HG02885 (cell line): ENCODE measurements around the gene SLC22A4.
A peak's percentile ranks its signal among the peaks of the same experiment; 100 is the strongest.

Experiments used
- ATAC-seq: cut with Tn5 transposase; IDR thresholded peaks from one replicate; pipeline ENCODE4 v1.9.1; 2021; ENCODE audit warnings: mild to moderate bottlenecking; ENCODE audit not compliant: unreplicated experiment, poor library complexity

Gene SLC22A4

DNA sequence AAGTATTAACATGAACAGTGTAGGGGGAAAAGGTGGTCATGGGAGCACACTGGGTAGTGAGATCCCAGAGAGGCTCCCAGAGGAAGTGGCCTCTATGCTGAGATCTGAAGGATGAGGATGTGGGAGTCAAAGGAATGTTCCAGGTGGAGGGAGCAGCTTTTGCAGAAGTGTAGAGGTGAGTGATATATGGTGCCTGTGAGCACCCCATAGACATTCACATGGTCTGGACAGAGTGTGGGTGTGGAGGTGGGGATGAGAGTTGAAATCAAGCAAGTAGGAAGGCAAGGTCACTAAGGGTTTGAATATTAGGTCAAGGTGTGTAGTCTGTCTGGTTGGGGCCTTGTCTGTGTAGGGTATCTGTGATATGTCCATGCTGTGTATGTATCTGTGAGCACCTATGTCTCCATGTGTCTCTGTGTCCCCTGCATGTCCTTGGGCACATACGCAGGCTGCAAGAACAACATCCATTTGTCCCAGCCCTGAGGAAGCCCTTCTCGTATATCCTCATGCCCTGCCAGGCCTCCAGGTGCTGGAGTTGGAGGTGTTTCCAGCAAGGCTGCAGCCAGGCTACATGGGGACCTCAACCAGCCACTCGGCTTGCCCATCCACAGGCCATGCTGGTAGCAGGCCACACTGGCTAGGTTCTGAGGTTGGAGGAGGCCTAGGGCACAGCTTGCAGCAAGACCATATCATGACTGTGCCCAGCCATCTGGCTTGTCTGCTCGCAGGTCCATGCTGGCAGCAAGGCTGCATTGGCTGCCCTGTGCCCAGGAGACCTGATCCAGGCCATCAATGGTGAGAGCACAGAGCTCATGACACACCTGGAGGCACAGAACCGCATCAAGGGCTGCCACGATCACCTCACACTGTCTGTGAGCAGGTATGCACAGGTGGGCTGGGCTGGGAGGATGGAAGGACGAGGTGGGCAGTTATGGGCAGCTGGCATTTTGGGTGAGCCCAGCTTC, 32.0 kb upstream of the SLC22A4 start:
- ATAC-seq = no peak

DNA sequence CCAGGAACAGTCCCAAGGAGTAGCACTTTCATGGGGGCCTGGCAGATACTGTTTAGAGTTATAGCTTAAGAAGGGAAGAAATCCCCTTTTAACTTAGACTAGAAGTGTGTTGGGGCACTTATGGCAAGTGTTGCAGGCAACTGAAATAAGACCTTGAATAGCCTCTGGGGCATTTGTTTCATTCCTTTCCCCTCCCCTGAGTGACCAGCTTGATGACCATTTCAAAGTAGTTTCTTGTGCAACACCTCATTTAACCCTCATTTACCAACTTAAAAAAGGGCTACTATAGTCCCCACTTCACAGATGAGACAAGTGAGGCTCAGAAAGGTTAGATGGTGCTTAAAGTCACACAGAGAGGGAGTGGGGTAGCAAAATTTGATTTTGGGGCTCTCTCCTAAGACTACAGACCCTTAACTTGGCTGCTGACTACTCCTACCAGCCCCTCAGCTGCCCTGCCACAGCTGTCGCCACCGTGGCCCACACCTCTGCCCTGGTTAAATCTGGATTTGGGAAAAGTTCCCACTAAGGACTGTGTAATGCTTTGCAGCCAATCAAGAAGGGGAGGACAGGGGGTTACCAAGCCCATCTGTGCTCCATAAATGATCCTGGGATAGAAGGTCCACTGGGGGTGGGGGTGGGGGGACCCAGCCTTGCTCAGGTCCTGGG, 31.2 kb upstream of the SLC22A4 start:
- no peak for ATAC-seq

DNA sequence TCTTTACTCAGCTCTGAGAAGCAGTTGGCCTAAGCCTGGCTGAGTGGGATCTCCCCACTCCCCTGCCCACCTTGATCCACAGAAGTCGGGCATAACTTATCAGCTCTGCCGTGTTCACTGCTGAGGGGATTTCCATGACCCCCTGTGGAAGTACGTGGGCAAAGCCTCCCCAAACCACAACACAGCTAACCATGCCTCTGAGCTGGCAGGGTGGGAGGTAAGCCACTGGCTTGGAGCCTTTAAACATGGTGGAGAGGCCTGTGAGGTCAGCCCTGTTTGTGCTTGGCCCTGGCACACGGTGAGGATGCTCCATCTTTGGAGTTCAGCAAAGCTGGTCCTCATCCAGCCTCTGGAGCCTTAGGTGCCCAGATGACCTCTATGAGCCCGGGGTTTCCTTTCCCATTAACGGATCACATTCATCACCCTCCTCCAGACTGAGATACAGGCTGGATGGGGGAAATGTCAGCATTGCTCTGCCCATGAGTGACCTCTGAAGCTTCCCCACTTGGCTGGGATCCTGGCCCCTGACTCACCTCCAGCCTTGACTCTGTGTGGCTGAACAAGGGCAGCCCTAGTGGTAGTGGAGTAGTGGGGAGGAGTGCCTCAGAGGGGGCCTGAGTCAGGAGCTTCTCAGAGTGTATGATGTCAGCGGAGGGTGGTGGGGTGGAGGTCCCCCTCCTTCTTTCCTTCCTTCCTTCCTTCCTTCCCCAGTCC, 30.5 kb upstream of the SLC22A4 start:
- no peak for ATAC-seq

DNA sequence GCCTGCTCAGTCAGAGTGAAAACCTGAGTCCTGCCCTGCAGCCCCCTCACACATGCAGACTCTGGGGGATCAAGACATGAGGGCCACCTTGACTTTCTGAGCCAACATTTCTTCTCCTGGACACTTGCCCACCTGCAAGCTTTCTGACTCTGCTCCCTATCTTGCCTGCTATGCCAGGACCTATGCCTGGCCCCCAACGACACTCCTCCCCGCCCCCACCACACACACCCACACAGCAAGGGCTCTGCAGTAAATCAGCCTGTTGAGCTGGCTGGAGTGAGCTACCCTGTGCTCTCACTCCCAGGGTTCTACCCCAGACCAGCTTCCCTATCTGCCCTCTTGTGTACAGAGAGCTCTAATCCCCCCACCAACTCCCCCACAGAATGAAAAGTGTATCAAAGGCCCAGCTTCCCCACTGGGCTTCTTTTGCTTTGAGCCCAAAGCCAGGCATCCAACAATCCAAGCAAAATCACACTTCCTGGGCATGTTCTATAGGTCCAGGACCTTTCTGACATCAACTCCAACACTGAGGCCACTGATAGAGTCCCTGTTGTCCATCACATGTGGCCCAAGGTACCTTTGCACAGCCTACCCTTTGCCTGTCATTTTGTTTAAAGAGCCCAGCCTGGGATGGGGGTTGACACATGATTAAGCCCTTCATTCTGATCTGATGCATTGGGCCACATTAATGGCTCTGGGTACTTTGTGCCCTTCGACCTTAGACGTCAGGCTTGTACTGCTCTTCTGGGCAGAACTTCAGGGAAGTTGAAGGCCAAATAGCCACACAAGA, 29.5 kb upstream of the SLC22A4 start:
- ATAC-seq = no peak

DNA sequence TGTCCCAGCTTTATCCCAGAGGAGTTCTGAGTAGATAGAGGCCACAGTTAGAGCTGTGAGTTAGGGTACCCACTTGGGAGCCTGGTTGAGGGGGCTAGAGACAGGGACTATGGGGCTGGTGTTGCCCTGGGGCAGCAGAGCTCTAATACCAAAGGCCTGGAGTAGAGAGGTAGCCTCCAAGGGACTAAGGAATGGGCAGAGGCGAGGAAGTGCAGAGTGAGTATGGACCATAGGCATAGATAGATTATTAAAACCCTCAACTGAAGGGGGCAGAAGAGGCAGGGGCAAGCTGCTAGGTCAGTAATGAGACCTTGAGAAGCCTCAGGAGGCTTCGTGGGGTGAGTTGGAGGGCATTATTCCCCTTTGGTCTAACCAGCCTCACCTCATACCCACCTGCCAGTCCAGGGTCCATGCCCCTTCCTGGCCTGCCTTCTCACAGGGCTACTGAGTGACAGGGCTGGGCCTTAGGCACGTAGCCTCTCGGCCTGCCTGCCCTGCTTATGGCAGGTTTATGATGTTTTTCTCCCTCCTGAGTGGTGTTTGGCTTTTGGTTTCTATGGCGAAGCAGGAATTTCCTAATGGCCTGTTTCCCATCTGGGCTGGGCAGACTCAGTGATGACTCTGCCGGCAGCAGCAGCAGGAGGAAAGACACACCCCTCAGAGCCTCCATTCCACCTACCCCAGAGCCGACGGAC, 28.7 kb upstream of the SLC22A4 start:
- no peak for ATAC-seq

DNA sequence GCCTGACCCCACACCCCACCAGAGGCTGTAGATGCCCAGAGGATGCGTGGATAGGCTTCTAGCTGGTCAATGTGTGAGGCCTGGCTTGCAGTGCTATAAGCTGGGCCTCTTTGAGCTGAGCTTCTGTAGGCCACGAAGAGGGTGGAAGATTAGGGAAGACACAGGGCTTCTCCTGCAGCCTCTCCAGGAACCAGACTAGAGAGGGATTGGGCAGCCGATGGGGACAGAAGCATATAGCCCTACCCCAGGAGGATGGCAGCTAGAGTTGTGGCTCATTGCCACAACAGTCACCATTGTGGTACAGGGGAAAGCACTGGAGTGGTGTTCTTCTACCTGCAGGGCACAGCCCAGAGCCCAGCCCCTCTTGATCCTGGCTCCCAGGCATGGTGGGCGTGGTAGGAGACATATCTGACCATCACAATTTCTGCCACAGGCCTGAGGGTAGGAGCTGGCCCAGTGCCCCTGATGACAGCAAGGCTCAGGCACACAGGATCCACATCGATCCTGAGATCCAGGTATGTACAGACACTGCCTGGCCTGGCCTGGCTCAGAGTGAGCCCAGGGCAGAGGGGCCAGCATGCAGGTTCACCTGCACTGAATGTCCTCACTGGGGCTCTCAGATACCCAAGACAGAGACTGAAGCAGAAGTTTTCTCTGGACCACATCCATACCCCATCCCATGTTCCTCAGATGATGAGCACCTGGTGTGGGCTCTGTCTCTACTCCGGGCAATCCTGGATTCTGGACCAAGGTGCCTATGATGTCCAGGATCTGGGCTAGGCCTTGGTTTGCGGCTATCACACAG, 28.0 kb upstream of the SLC22A4 start:
- ATAC-seq = no peak

DNA sequence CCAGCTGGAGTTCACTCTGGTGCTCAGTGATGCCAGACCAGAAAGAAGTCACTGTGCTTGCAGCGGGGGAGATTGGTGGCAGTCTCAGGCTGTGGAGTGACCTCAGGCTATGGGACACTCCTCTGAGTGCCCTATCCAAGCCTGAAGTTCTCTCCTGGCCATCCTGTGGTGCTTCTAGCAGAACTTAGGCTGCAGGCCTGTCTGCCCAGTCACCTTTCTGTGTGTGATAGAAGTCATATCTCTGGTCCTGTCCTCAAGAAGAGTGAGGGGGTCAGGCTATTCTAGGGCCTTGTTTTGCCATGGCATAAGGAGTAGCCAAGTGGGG, 27.4 kb upstream of the SLC22A4 start:
- ATAC-seq = no peak

DNA sequence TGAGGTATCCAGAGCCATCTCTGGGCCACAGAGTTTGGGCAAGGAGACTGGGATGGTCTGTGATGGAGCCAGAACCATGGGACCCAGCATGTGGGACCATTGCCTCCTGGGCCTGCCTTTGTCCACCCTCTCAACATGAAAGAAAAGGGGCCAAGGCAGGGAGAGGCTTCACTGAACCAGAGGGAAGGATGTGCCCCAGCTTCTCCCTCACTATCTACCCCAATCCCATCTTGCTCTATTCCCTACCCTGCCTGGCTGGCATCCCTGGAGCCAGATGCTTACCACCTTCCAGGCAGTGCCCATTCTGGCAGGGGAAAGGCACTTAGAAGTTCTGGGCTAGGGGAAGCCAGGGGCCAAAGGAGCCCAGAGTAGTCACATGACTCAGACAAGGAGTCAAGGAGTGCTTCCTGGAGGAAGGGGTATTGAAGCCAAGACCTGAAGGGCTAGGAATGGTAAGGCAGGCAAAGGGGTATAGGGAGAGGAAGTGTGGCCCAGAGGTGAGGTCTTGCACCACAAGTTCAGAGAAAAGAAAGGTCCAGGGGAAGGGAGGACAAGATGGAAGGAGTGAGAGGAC, 26.9 kb upstream of the SLC22A4 start:
- ATAC-seq = no peak

DNA sequence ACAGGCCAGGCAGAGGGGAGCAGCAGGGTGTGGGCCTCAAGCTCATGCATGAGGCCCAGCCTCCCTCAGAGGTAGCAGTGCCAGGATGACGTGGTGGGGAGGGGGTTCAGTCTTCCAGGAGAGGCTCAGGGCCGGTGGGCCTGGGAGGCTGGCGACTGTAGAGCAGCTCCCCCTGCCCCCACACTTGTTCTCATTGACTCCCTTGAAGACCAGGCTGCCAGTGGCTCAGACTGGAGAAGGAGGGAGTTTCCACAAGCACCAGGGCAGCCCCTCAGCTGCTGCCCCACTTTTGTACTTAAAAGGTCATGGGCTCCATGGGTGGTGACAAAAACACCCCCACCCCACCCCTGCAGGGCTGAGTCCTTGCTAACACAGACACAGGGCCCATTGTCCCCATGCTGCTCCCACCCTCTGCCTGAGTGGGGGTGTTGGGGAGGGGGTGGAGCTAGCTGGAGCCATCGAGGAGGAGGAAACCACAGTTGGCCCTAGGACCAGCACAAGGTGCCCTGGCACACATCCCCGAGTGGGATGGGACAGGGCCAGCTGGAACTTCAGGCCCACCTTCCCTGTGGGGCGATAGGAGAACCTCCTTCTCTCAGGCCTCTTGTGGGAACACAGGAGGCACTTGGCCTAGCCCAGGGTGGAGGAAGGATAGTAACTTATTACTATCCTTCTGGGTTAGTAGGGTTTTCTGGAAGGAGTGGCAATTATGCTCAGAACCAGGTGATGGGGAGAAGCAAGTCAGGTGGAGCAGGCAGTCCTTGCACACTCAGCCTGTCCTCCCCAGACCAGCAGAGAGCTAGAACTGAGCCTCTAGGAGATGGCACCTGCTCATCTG, 26.0 kb upstream of the SLC22A4 start:
- peak; percentile 6 for ATAC-seq

DNA sequence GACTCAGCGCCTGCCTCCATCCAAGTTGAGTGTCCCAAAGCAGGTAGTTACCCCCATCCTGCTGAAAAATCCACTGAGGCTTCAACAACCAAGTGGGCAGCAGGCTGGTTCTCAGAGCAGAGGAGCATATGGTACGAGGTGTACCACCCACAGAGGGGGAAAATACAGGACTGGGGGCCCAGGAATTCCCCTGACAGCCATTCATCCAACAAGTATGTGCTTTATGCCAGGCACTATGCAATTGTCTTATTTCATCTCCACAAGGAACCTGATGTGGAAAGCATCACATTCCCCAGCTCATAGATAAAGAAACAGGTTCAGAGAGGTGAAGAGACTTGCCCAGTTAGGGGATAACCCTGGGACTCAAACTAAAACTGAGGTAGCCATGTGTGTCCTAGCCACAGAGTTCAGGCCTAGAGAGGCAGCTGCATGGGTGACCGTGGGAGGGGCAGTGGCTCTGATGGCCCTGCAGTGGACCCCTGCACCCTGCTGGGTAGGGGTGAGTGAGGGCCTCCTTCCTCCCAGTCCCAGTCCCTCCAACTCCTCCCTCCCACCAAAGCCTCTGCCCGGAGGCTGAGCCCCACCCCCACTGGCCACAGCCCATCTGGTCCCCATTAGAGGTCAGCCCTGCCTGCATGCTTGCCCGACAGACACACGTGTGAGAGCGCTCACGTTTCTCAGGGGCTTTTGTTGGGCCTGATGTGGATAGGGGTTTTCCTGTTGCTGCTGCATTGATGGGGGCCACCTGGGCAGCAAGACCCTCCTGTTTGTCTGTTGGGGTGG, 25.2 kb upstream of the SLC22A4 start:
- ATAC-seq = peak; percentile 76

DNA sequence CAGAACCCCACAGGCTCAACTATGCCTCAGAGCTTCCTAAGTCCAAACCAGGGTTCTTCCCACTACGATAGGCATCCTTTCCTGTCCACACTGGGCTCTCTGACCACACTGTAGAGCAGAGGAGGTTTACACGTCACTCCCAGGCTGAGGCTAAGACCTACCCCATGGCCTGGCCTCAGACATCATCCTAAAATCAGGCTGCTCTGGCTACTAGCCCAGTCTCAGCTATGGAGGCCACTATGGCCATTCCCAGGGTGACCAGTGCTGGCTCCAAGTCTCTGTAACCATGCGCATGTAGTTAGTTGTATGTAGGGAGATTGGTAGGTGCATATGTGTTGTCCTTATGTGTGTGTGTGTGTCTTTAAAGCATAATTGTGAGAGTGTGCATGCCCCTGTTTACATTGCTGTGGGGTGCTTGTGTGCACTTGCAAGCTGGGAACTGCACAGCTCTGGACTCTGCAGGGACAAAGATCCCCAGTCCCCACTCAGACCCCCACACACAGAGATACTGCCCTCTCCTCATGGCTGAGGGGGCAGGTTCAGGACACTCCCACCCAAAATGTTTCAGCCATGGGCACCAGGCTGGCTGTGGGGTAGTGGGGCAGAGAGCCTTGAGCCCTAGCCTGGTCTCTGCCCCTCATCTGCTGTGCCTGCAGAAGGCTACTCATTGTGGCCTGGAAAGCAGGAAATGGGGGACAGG, 24.4 kb upstream of the SLC22A4 start:
- no peak for ATAC-seq

DNA sequence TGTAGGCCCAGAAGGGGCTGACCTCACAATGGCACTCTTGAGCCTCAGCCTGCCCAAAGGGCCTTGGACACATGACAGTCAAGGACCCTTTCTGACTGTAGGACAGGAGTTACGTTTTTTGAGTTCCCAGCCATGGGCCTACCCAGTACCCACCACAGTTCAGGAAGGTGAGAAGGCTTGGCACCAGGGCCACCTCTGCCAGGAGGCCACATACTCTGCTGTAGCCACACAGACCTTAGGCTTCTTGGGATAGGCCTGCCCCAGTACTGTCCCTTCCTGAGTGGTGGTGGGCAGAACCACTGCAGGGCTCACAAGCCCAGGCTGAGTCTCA, 23.9 kb upstream of the SLC22A4 start:
- ATAC-seq = no peak

DNA sequence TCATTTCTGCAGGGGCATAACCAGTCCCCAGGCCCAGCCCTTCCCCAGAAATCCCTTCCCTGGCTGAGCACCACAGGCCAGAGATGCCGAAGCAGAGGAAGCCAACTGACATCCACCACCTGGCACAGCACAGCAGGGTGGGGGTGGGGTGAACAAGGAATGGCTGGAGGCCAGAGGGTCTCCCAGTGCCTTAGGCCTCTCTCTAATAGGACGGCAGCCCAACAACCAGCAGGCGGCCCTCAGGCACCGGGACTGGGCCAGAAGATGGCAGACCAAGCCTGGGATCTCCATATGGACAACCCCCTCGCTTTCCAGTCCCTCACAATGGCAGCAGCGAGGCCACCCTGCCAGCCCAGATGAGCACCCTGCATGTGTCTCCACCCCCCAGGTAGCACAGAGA, 23.5 kb upstream of the SLC22A4 start:
- no peak for ATAC-seq

DNA sequence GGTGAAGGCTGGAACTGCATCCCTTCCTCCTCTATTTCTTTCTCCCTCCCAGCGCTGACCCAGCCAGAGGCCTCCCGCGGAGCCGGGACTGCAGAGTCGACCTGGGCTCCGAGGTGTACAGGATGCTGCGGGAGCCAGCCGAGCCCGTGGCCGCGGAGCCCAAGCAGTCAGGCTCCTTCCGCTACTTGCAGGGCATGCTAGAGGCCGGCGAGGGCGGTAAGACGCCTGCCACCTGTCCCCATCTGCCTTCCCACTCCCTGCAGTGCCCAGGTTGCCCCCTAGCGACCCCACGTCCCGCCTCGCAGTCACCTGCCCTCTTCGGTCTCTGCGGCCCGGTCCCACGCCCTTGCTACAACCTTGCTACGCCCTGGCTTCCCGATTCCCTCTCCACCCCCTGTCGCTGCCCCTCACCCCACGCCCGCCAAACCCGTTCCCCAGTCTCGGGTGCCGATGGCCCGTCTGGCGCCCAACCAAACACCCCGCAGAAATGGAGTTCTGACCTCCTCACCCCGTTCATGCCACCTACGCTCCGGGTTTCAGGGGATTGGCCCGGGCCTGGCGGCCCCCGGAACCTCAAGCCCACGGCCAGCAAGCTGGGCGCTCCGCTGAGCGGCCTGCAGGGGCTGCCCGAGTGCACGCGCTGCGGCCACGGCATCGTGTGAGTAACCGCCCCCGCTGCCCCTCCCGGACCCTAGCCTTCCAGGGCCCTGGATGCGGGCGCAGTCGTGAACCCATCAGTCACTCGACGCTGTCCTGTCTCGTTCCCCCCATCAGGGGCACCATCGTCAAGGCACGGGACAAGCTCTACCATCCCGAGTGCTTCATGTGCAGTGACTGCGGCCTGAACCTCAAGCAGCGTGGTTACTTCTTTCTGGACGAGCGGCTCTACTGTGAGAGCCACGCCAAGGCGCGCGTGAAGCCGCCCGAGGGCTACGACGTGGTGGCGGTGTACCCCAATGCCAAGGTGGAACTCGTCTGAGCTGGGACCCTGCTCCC, 22.6 kb upstream of the SLC22A4 start:
- ATAC-seq = no peak
